GM21529 (cell line): ENCODE measurements around the gene EXOC4.

Source experiments
- ATAC-seq: cut with Tn5 transposase; IDR thresholded peaks from one replicate; pipeline ENCODE4 v1.9.1; 2021; ENCODE audit not compliant: unreplicated experiment

Gene EXOC4

GRCh38 chr7:133696056-133696455 is 443.2 kb downstream of the EXOC4 start:
- ATAC-seq = no peak

GRCh38 chr7:133697585-133697984 is 444.7 kb downstream of the EXOC4 start:
- no peak for ATAC-seq

GRCh38 chr7:133698127-133698526 is 445.2 kb downstream of the EXOC4 start:
- no peak for ATAC-seq

DNA sequence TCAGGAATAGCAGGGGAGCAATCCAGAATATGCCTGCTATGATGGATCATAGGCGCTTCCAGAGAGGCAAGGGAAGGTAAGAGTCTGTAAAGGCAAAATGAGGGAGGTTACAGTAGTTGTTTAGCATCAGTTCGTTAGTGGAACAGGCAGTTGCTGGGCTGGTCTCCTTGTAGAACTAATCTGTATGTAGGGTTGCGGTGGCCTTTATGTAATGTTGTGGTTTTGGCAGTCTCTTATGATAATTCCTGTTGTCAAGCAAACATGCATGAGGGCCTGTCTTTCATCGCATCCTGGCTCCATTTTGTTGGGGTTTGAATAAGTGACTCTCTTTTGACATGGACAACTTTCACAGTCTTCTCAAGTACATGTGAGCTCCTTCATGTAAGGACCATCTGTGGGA is 446.5 kb downstream of the EXOC4 start:
- ATAC-seq = no peak

DNA sequence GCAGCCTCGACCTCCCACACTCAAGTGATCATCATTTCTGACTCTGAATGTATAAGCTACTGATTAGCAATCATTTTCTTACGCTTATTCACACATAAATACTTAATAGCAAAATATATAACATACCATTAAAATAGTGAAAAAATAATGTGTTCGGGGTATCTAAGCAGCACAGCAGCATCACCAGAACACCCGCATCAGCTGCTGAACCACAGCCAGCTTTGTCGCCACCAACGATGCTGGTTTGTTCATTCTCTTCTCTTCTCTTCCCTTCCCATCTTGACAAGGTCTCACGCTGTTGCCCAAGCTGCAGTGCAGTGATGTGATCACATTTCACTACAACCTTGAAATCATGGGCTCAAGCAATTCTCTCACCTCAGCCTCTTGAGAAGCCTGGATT is 449.2 kb downstream of the EXOC4 start:
- no peak for ATAC-seq

GRCh38 chr7:133702960-133703359 is 450.1 kb downstream of the EXOC4 start:
- no peak for ATAC-seq

GRCh38 chr7:133703547-133703946 is 450.7 kb downstream of the EXOC4 start:
- no peak for ATAC-seq

DNA sequence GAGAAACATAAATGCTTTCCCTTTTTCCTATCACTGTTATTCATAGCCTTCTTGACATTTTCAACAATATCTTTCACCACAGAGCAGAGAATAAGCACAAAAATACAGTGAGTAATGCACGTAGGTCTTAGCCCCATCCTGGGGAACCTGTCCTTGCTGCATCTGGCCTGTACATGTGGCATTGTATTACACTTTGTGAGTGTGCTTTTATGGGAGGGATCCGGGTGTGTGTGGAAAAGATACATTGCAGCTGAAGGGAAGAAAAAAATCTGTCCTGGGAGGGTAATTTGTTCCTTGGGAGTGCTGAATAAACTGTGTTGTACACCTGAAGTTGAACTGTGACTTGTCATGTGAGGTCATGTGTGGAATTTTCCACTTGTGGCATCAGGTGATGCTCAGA is 451.6 kb downstream of the EXOC4 start:
- no peak for ATAC-seq

- ATAC-seq = no peak
Measured at GRCh38 chr7:133705596-133705995, 452.7 kb downstream of the EXOC4 start.

DNA sequence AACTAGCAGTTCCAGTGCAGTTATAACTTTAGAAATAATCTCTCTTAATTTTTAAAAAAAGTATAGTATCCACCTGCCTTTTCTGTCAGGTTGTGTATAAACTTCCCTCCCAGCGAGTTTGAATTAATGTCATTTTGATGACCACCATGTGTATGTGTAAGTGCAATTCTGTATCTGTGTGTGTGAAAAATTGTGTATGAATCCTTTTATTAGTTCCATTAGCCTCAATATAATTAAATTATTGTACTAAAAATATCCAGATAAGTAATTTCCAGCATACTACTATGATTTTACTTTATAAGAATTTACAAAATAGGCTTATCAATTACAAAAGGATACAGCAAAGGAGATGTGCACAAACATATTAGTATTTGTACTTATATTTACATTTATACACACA is 453.1 kb downstream of the EXOC4 start:
- ATAC-seq = no peak

DNA sequence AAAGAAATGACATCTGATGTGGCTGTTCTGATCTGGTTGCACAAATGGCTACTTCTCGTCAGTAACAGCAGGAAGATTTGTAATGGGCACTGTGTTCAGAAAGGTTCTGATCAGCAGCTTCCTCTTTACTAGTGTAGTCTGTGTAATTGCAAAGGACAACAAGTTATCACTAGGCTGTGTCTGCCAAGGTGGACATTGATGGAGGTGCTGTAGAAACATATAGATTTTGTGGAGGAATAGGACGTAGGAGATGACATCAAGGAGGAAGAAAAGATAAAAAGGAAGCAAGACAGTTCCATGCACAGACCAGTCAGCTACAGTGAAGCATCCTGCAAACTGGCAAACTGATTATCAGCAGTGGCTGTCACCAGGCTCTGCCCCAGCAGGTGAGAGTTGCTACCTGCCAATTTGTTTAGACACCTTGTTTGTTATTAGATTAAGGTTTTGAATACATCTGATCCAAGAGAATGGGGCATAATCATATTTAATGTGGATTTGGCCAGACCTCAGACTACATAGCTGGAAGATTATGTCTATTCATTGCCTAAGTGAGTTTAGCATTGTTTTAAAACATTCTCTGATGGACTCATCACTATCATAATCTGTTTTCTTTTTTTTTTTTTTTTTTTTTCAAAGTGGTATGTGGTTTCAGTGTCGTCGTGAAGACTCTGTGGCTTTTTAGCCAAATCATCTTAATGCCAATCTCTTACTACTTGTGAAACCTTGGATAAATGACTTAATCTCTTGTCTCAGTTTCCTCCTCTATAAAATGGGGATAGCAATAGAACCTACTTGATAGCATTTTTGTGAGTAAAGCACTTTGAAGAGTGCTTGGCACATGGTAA is 456.4 kb downstream of the EXOC4 start:
- ATAC-seq = no peak

DNA sequence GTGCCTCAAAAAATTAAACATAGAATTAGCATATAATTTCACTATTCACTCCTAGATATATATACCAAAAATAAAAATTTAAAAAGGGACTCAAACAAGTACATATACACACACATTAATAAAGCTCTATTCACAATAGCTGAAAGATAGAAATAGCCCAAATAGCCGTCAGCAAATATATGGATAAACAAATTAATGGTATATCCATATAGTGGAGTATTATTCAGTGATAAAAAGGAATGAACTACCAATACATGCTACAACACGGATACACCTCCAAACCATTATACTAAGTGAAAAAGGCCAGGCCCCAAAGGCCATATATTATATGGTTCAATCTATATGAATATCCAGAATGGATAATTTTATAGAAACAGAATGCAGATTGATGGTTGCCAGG is 459.7 kb downstream of the EXOC4 start:
- no peak for ATAC-seq

- ATAC-seq = no peak
Measured at GRCh38 chr7:133714654-133715053, 461.8 kb downstream of the EXOC4 start.

GRCh38 chr7:133718131-133718530 is 465.3 kb downstream of the EXOC4 start:
- ATAC-seq = no peak

DNA sequence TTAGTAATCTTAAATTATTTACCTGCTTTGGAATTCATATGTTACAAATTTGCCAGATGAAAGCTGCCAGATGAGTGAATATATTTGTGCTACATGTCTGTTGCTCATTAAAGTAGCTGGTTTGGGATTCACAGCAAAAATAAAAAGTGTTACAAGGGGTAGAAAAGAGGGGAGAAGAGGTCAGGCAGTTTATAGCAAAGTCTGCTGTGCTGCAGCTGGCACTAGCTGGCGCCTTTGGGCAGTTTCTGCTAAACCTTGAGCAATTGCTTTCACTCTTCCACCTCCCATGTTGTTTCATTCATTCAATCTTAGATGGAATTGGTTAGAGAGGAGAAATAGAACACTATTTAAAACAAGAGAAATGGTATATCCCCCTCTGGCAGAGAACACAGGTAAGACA is 470.2 kb downstream of the EXOC4 start:
- ATAC-seq = no peak

DNA sequence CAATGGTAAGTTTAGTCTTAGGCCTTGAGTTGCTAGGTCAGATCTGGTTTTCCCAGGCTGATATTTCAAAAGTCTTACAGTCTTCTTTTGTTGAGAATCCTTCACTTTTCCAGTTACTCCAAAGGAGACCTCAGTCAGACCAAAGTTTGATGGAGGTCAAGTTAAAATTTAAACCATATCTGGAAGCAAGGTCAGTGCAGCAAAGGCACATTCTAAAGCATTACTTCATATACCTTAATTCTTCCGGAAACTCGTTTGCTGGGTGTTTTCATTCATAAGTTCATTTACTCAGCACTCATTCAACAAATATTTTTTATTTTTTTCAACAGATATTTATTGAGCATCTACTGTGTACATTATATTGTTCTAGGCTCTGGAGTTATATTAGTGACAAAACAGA is 471.3 kb downstream of the EXOC4 start:
- ATAC-seq = no peak

DNA sequence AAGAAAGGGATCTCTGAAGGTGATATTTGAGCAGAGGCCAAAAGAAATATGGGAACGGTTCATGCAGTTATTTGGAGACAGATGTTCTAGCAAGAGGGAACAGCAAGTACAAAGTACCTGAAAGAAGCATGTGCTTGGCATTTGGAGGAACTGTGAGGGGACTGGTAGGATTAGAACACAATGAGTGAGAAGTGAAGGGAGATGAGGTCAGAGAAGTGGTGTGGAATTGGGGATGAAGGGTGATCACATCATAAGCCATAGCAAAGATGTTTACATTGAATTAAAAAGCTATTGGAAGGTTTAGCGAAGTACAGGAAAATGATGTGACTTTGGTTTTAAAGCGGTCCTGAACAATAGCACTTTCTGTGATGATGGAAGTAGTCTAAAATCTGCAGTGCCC is 471.8 kb downstream of the EXOC4 start:
- no peak for ATAC-seq

- ATAC-seq = no peak
Measured at GRCh38 chr7:133727476-133728214, 474.8 kb downstream of the EXOC4 start.

- ATAC-seq = no peak
Measured at GRCh38 chr7:133730360-133730759, 477.5 kb downstream of the EXOC4 start.

GRCh38 chr7:133733401-133733800 is 480.5 kb downstream of the EXOC4 start:
- ATAC-seq = no peak

GRCh38 chr7:133735222-133735621 is 482.3 kb downstream of the EXOC4 start:
- ATAC-seq = no peak

GRCh38 chr7:133739817-133740216 is 486.9 kb downstream of the EXOC4 start:
- no peak for ATAC-seq
